H9 (cell line): Measurements from ENCODE around the gene ESPNL. TPM values are rescaled to one million over a fixed set of nuclear protein-coding genes. Genes with fewer than 3 reads are reported as not detected.

ENCODE experiments used
- DNase-seq: peaks from one replicate; pipeline ENCODE4 v3.0.0-alpha.2; 2017
- H2AFZ ChIP-seq: one replicate; pipeline ENCODE4 v1.6.1; 2013; ENCODE audit warnings: mild to moderate bottlenecking, low read length, control low read depth, moderate library complexity
- H2AK5ac ChIP-seq: 2 replicates; pipeline ENCODE4 v1.6.1; 2013; ENCODE audit warnings: low read length, control low read depth, mixed read lengths; ENCODE audit not compliant: insufficient read length
- H2BK120ac ChIP-seq: one replicate; pipeline ENCODE4 v1.6.1; 2013; ENCODE audit warnings: low read depth, mild to moderate bottlenecking, low read length, control low read depth, inconsistent platforms; ENCODE audit not compliant: poor library complexity, severe bottlenecking
- H2BK12ac ChIP-seq: 2 replicates; pipeline ENCODE4 v1.6.1; 2013; ENCODE audit warnings: low read length, control low read depth, mixed read lengths, low read depth; ENCODE audit not compliant: insufficient read length
- H2BK15ac ChIP-seq: 2 replicates; pipeline ENCODE4 v1.6.1; 2013; ENCODE audit warnings: low read depth, low read length, control low read depth
- H2BK20ac ChIP-seq: one replicate; pipeline ENCODE4 v1.6.1; 2013; ENCODE audit warnings: low read depth, mild to moderate bottlenecking, low read length, control low read depth, inconsistent platforms; ENCODE audit not compliant: poor library complexity, severe bottlenecking
- H2BK5ac ChIP-seq: 2 replicates; pipeline ENCODE4 v1.6.1; 2013; ENCODE audit warnings: low read length, control low read depth, mixed read lengths; ENCODE audit not compliant: insufficient read length
- H3K14ac ChIP-seq: 2 replicates; pipeline ENCODE4 v1.6.1; 2013; ENCODE audit warnings: low read length, control low read depth; ENCODE audit not compliant: insufficient read depth
- H3K18ac ChIP-seq: 2 replicates; pipeline ENCODE4 v1.6.1; 2013; ENCODE audit warnings: low read depth, mild to moderate bottlenecking, mixed read lengths, low read length, control low read depth; ENCODE audit not compliant: insufficient read length
- H3K23ac ChIP-seq: 2 replicates; pipeline ENCODE4 v1.6.1; 2013; ENCODE audit warnings: low read length, control low read depth, mixed read lengths, low read depth; ENCODE audit not compliant: insufficient read length
- H3K23me2 ChIP-seq: 2 replicates; pipeline ENCODE4 v1.6.1; 2013; ENCODE audit warnings: low read depth, mild to moderate bottlenecking, mixed read lengths, low read length, control low read depth; ENCODE audit not compliant: insufficient read length, poor library complexity, severe bottlenecking
- H3K27ac ChIP-seq: 2 replicates; pipeline ENCODE4 v1.5.1; 2013; ENCODE audit warnings: low read length, control low read depth, mixed read lengths, low read depth; ENCODE audit not compliant: insufficient read length
- H3K27me3 ChIP-seq: 2 replicates; pipeline ENCODE4 v1.6.1; 2013; ENCODE audit warnings: low read length, control low read depth, inconsistent platforms; ENCODE audit not compliant: insufficient read depth
- H3K4ac ChIP-seq: 2 replicates; pipeline ENCODE4 v1.6.1; 2013; ENCODE audit warnings: low read depth, mild to moderate bottlenecking, control low read depth, inconsistent platforms, low read length, moderate library complexity
- H3K4me1 ChIP-seq: 2 replicates; pipeline ENCODE4 v1.6.1; 2013; ENCODE audit warnings: low read length, control low read depth, inconsistent platforms; ENCODE audit not compliant: insufficient read depth
- H3K4me2 ChIP-seq: 2 replicates; pipeline ENCODE4 v1.6.1; 2013; ENCODE audit warnings: low read length, control low read depth, mixed read lengths; ENCODE audit not compliant: insufficient read length, insufficient read depth
- H3K56ac ChIP-seq: 2 replicates; pipeline ENCODE4 v1.6.1; 2013; ENCODE audit warnings: low read depth, mild to moderate bottlenecking, mixed read lengths, low read length, control low read depth; ENCODE audit not compliant: insufficient read length
- H3K79me1 ChIP-seq: 2 replicates; pipeline ENCODE4 v1.6.1; 2013; ENCODE audit warnings: low read depth, mild to moderate bottlenecking, moderate library complexity, low read length, control low read depth, inconsistent platforms; ENCODE audit not compliant: insufficient read depth, poor library complexity, severe bottlenecking
- H3K79me2 ChIP-seq: 2 replicates; pipeline ENCODE4 v1.6.1; 2013; ENCODE audit warnings: low read length, control low read depth, inconsistent platforms; ENCODE audit not compliant: insufficient read depth
- H3K9ac ChIP-seq: 2 replicates; pipeline ENCODE4 v1.6.1; 2013; ENCODE audit warnings: low read length, control low read depth, mixed read lengths; ENCODE audit not compliant: insufficient read length; ENCODE audit errors: extremely low read depth
- H3K9me3 ChIP-seq: one replicate; pipeline ENCODE4 v1.6.1; 2013; ENCODE audit warnings: low read depth, low read length, inconsistent platforms; ENCODE audit not compliant: control insufficient read depth
- H3T11ph ChIP-seq: one replicate; pipeline ENCODE4 v1.6.1; 2013; ENCODE audit warnings: mild to moderate bottlenecking, low read length, control low read depth, inconsistent platforms
- H4K20me1 ChIP-seq: one replicate; pipeline ENCODE4 v1.6.1; 2013; ENCODE audit not compliant: control insufficient read depth, insufficient read length, insufficient read depth
- H4K5ac ChIP-seq: 2 replicates; pipeline ENCODE4 v1.6.1; 2013; ENCODE audit warnings: low read depth, mild to moderate bottlenecking, mixed read lengths, low read length, control low read depth; ENCODE audit not compliant: insufficient read length
- H4K8ac ChIP-seq: replicated peaks from 2 replicates; pipeline ENCODE4 v1.6.1; 2013; ENCODE audit warnings: low read length, control low read depth, mixed read lengths, low read depth; ENCODE audit not compliant: insufficient read length
- H4K91ac ChIP-seq: 2 replicates; pipeline ENCODE4 v1.6.1; 2013; ENCODE audit warnings: low read depth, mild to moderate bottlenecking, moderate library complexity, mixed read lengths, low read length, control low read depth; ENCODE audit not compliant: insufficient read length
- H3K27ac Mint-ChIP-seq, 3 experiments: 2 replicates in 2 of 3; 3 replicates in 1 of 3; pipeline ENCODE4 v1.8.0; 2020 to 2021; ENCODE audit warnings: mixed read lengths in 3 of 3, mild to moderate bottlenecking in 1 of 3, moderate library complexity in 1 of 3
- H3K27me3 Mint-ChIP-seq: 2 replicates; pipeline ENCODE4 v1.8.0; 2021; ENCODE audit warnings: low read depth, mild to moderate bottlenecking, moderate library complexity, mixed read lengths
- H3K36me3 Mint-ChIP-seq, 3 experiments: 2 replicates in 2 of 3; 3 replicates in 1 of 3; pipeline ENCODE4 v1.8.0; 2020 to 2021; ENCODE audit warnings: low read depth in 3 of 3, mixed read lengths in 3 of 3; ENCODE audit not compliant: insufficient read depth in 1 of 3
- H3K4me1 Mint-ChIP-seq, 2 experiments: 2 replicates each; pipeline ENCODE4 v1.8.0; 2020; ENCODE audit warnings: mixed read lengths in 2 of 2
- H3K4me3 Mint-ChIP-seq, 2 experiments: 2 replicates in 1 of 2; 3 replicates in 1 of 2; pipeline ENCODE4 v1.8.0; 2020 to 2021; ENCODE audit warnings: mild to moderate bottlenecking in 2 of 2, mixed read lengths in 2 of 2, moderate library complexity in 1 of 2
- H3K9me3 Mint-ChIP-seq, 2 experiments: 2 replicates in 1 of 2; 3 replicates in 1 of 2; pipeline ENCODE4 v1.8.0; 2020; ENCODE audit warnings: mild to moderate bottlenecking in 2 of 2, mixed read lengths in 2 of 2, moderate library complexity in 1 of 2
- CTCF ChIP-seq: fragments of 200-600 bp; sonication (generic); conservative IDR thresholded peaks from 3 replicates; pipeline ENCODE4 v1.8.0; 2021; ENCODE audit warnings: antibody characterized with exemption, mild to moderate bottlenecking
- WGBS: extraction: QIAGEN DNeasy Blood & Tissue Kit; methylation state at CpG from one replicate; pipeline ENCODE4 v1.1.7; 2013; ENCODE audit warnings: missing lambda C conversion rate, low lambda C conversion rate, mixed read lengths; ENCODE audit not compliant: insufficient read length; ENCODE audit errors: extremely low coverage; 5-methylcytosine and 5-hydroxymethylcytosine counted together
- total RNA-seq: library from RNA; stranded (reverse); gene quantifications from 2 replicates; pipeline ENCODE4 v1.2.1, GENCODE V29; 2021

Gene ESPNL
- total RNA-seq, 1 experiment from 2014 or later = 0.17 TPM

GRCh38 chr2:238132463-238133450, 32.6 kb downstream of the ESPNL start:
- WGBS = no CpG with 5 or more reads among the region's 23 CpGs
- no peaks in the 10 kb centered on the region for H3K4me1 Mint-ChIP-seq

More at GRCh38 chr2:238132463-238133450, 32.6 kb downstream of the ESPNL start:
- Mint-ChIP-seq H3K27ac (peak overlapping the region in 1 of 3 experiments; percentile 35; a peak in 1 of 7 replicates), H3K9me3 (no peaks in the 10 kb centered on the region), H3K36me3 (no peaks in the 10 kb centered on the region), H3K27me3 (no peaks in the 10 kb centered on the region; the same call in 1 of the 2 replicates), H3K4me3 (no peak overlapping the region)
- H3K79me1 ChIP-seq = no peaks in the 10 kb centered on the region
- H4K5ac ChIP-seq = no peak overlapping the region
- no peak overlapping the region for H4K8ac ChIP-seq
- H3K4me1 ChIP-seq = no peaks in the 10 kb centered on the region
- no peak overlapping the region for H3K18ac ChIP-seq
- no peak overlapping the region for H3K23ac ChIP-seq
- no peak overlapping the region for H3T11ph ChIP-seq
- no peak overlapping the region for H2BK20ac ChIP-seq
- no peaks in the 10 kb centered on the region for H3K27me3 ChIP-seq
- H2BK15ac ChIP-seq = no peak overlapping the region
- no peak overlapping the region for H2BK120ac ChIP-seq
- H3K23me2 ChIP-seq = no peaks in the 10 kb centered on the region
- H3K27ac ChIP-seq = no peak overlapping the region
- no peak overlapping the region for H2AK5ac ChIP-seq
- H2AFZ ChIP-seq = no peak overlapping the region
- H4K91ac ChIP-seq = no peak overlapping the region
- H3K4me2 ChIP-seq = no peak overlapping the region
- no peak overlapping the region; the same call in 1 of the 2 replicates for H3K14ac ChIP-seq
- no peak overlapping the region for H2BK12ac ChIP-seq
- no peak overlapping the region for H3K9ac ChIP-seq
- H2BK5ac ChIP-seq = no peak overlapping the region
- no peak for DNase-seq
- H3K4ac ChIP-seq = no peak overlapping the region
- H3K56ac ChIP-seq = no peak overlapping the region
- H4K20me1 ChIP-seq = no peaks in the 10 kb centered on the region
- TF ChIP-seq CTCF = no peak
- no peaks in the 10 kb centered on the region for H3K79me2 ChIP-seq
- no peaks in the 10 kb centered on the region for H3K9me3 ChIP-seq
